GM12878 (cell line): ENCODE results near the gene CENPX. TPM values are rescaled to one million over a fixed set of nuclear protein-coding genes. Genes with fewer than 3 reads are reported as not detected.

Experiments
- ATAC-seq: fragments of 200-7000 bp; cut with Tn5 transposase; 3 replicates; pipeline ENCODE4 v1.9.1; 2020; ENCODE audit warnings: mild to moderate bottlenecking, moderate library complexity
- BruUV-seq: library from RNA; stranded (reverse); fragments of 400-500 nt; replicated peaks from 2 replicates; lab custom pipeline; 2021; lab: Mats Ljungman, UMichigan
- CTCF ChIA-PET: fragments of 300-600 bp; sonication (Branson Sonifier 250); formaldehyde crosslinking; extraction: SDS; loops from one replicate; lab custom pipeline; 2021; ENCODE audit warnings: inconsistent platforms; lab: Yijun Ruan, JAX
- POLR2A ChIA-PET: fragments of 350-600 bp; formaldehyde crosslinking; extraction: SDS; loops from one replicate; lab custom pipeline; 2021; ENCODE audit warnings: inconsistent platforms; lab: Charles Lee
- RAD21 ChIA-PET: fragments of 300-600 bp; sonication (Branson Sonifier 250); formaldehyde crosslinking; loops from one replicate; lab custom pipeline; 2023; ENCODE audit warnings: antibody characterized with exemption; ENCODE audit not compliant: unreplicated experiment; lab: Charles Lee
- SMC1A ChIA-PET: fragments of 300-600 bp; sonication (Branson Sonifier 250); formaldehyde crosslinking; loops from one replicate; lab custom pipeline; 2023; ENCODE audit not compliant: unreplicated experiment, uncharacterized antibody; lab: Charles Lee
- DNase-seq: peaks from one replicate; pipeline ENCODE4 v3.0.0-alpha.2; 2011; ENCODE audit warnings: low read depth, low spot score
- FAIRE-seq: peaks from 3 replicates; lab custom pipeline; 2011; peaks lifted over from hg19 to GRCh38; lab: Jason Lieb, UNC
- H2AFZ ChIP-seq: 2 replicates; pipeline ENCODE4 v1.6.0; 2011; ENCODE audit warnings: low read depth, low read length, control low read depth; ENCODE audit not compliant: control insufficient read depth
- H3K27ac ChIP-seq: 2 replicates; pipeline ENCODE4 v1.5.1; 2011; ENCODE audit warnings: control low read depth; ENCODE audit not compliant: control insufficient read depth, insufficient read depth
- H3K27me3 ChIP-seq, 2 experiments: replicated peaks in 1 of 2; 2 replicates each; pipeline versions ENCODE4 v1.6.0 to v1.6.1; 2011; ENCODE audit warnings: low read length in 1 of 2; ENCODE audit not compliant: control insufficient read depth in 2 of 2, insufficient read depth in 2 of 2
- H3K36me3 ChIP-seq, 2 experiments: 2 replicates each; pipeline ENCODE4 v1.5.1; 2011; ENCODE audit warnings: low read length in 1 of 2; ENCODE audit not compliant: control insufficient read depth in 2 of 2, insufficient read depth in 2 of 2
- H3K4me1 ChIP-seq: 2 replicates; pipeline ENCODE4 v1.6.1; 2011; ENCODE audit warnings: mild to moderate bottlenecking, low read length, moderate library complexity, mixed read lengths; ENCODE audit not compliant: control insufficient read depth, insufficient read depth
- H3K4me2 ChIP-seq: 2 replicates; pipeline ENCODE4 v1.6.0; 2011; ENCODE audit warnings: control low read depth; ENCODE audit not compliant: control insufficient read depth, insufficient read depth
- H3K4me3 ChIP-seq: fragments of 200-600 bp; sonication (generic); 2 replicates; pipeline ENCODE4 v1.5.1; 2016
- H3K79me2 ChIP-seq: 2 replicates; pipeline ENCODE4 v1.6.0; 2011; ENCODE audit warnings: low read length; ENCODE audit not compliant: control insufficient read depth, insufficient read depth
- H3K9ac ChIP-seq: 2 replicates; pipeline ENCODE4 v1.8.0; 2011; ENCODE audit warnings: low read length, control low read depth, mixed read lengths; ENCODE audit not compliant: control insufficient read depth, insufficient read depth
- H3K9me3 ChIP-seq: replicated peaks from 3 replicates; pipeline ENCODE4 v1.5.1; 2011; ENCODE audit warnings: mild to moderate bottlenecking, low read length; ENCODE audit not compliant: control insufficient read depth, insufficient read depth
- H4K20me1 ChIP-seq: 2 replicates; pipeline ENCODE4 v1.6.0; 2011; ENCODE audit not compliant: control insufficient read depth, insufficient read depth
- BHLHE40 ChIP-seq, 2 experiments: fragments of 450-650 bp in 1 of 2; IDR thresholded peaks; 2 replicates each; pipeline ENCODE4 v1.6.1; 2011 to 2017; ENCODE audit warnings: low read depth in 2 of 2, borderline replicate concordance in 1 of 2, improper control_type of control experiment in 1 of 2, low read length in 1 of 2, mild to moderate bottlenecking in 1 of 2
- BRCA1 ChIP-seq: IDR thresholded peaks from 2 replicates; pipeline ENCODE4 v1.6.1; 2011; ENCODE audit warnings: low read depth, low read length, improper control_type of control experiment
- CBFB ChIP-seq: IDR thresholded peaks from 2 replicates; pipeline ENCODE4 v1.6.1; 2016; ENCODE audit warnings: antibody characterized with exemption, low read depth
- HDGF ChIP-seq: fragments of 450-650 bp; IDR thresholded peaks from 2 replicates; pipeline ENCODE4 v1.6.1; 2016; ENCODE audit warnings: antibody characterized with exemption
- KDM1A ChIP-seq: fragments of 200-600 bp; sonication (generic); IDR thresholded peaks from 2 replicates; pipeline ENCODE4 v1.6.1; 2016; ENCODE audit warnings: borderline replicate concordance
- MEF2A ChIP-seq: IDR thresholded peaks from 2 replicates; pipeline ENCODE4 v1.6.1; 2011; ENCODE audit warnings: low read depth, mild to moderate bottlenecking, low read length, moderate library complexity; ENCODE audit not compliant: insufficient read depth
- MXI1 ChIP-seq: fragments of 150-350 bp; IDR thresholded peaks from 2 replicates; pipeline ENCODE4 v1.6.1; 2011; ENCODE audit warnings: low read depth, mild to moderate bottlenecking, inconsistent platforms, low read length, improper control_type of control experiment
- PAX5 ChIP-seq: IDR thresholded peaks from 2 replicates; pipeline ENCODE4 v1.6.1; 2011; ENCODE audit warnings: low read depth, low read length, borderline replicate concordance
- SKIL ChIP-seq: fragments of 450-650 bp; IDR thresholded peaks from 2 replicates; pipeline ENCODE4 v1.6.1; 2017; ENCODE audit warnings: mild to moderate bottlenecking, low read depth, inconsistent platforms; ENCODE audit not compliant: poor library complexity, severe bottlenecking
- SMAD1 ChIP-seq: fragments of 450-650 bp; IDR thresholded peaks from 2 replicates; pipeline ENCODE4 v1.6.1; 2018; ENCODE audit warnings: mild to moderate bottlenecking, low read depth; ENCODE audit not compliant: partially characterized antibody
- TAF1 ChIP-seq: IDR thresholded peaks from 2 replicates; pipeline ENCODE4 v1.6.1; 2011; ENCODE audit warnings: mild to moderate bottlenecking, low read depth, low read length, borderline replicate concordance
- WGBS: methylation state at CpG from one replicate; pipeline ENCODE4 v1.1.6; 2016; ENCODE audit warnings: low lambda C conversion rate; ENCODE audit not compliant: insufficient replicate concordance, insufficient coverage; ENCODE audit errors: missing lambda C conversion rate; 5-methylcytosine and 5-hydroxymethylcytosine counted together
- in situ Hi-C: fragments of 300-500 bp; cut with MboI; formaldehyde crosslinking; loops from 9 replicates; pipeline ENCODE4 v1.14.3; 2018; ENCODE audit warnings: mixed read lengths
- intact Hi-C: fragments of 100-400 bp; cut with micrococcal nuclease; formaldehyde crosslinking; loops from one replicate; pipeline ENCODE4 v1.14.2; 2022; ENCODE audit not compliant: unreplicated experiment
- polyA plus RNA-seq, 11 experiments: library from polyadenylated mRNA; depleted of rRNA in 4 of 11; unstranded in 6 of 11; stranded (reverse) in 5 of 11; fragments of >200 nt; fragmentation: Nextera tagmentation in 4 of 11; fragmentation: Illumina TruSeq in 1 of 11; extraction: Ambion mirVana in 4 of 11; extraction: Trizol in 1 of 11; gene quantifications; 1 replicate in 1 of 11; 2 replicates in 10 of 11; pipeline versions ENCODE4 v1.2.1 to v1.2.3, GENCODE V29; 2011 to 2016; ENCODE audit warnings: inconsistent platforms in 2 of 11, missing spikeins in 2 of 11, low read depth in 1 of 11
- total RNA-seq, 4 experiments: library from RNA; depleted of rRNA in 3 of 4; stranded (reverse); fragments of >200 nt in 3 of 4; fragmentation: Illumina TruSeq in 1 of 4; extraction: Trizol in 1 of 4; gene quantifications; 2 replicates each; pipeline versions ENCODE4 v1.2.1 to v1.2.3, GENCODE V29; 2013 to 2021

Gene CENPX
- total and polyA plus RNA-seq, 10 of the 15 experiments (the other 5 are each of a cell fraction or from before 2014, with no cell fraction given), result 11.7 to 182 (median 71.9) TPM

DNA sequence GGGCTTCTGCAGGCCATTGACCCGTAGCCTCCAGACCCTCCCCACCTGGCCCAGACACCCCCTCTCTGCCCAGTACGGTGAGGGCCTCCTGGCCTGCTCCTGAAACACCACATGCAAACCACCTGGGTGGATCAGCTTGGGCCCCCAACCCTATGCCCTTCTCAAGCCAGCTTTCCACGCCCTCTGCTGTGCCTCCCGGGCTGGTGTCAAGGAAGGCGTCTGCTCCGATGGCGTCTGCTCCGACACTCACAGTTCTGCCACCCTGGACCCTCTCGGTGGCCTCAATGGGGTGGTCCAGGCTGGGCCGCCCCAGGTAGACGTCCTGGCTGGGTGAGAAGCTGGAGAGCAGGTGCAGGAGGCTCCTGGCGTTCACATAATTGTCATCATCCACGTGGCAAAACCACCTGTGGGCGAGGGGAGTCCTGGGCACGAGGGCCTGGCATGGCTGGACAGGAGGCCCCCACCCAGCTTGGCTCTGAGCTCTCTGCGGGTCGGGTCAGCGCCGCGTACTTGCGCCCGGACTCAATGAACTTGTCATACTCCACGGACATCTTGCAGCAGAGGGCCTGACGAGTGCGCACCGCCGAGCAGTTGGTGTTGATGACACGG is 27.6 kb upstream of the CENPX start:
- WGBS, result 88% methylated on average over 25 of the region's 28 CpGs
- Histone ChIP-seq H3K4me2 (peak overlapping the region; percentile 90), H3K4me1 (peaks cover 4% of the 10 kb centered on the region), H3K36me3 (peaks cover 0 to 5% of the 10 kb centered on the region in 2 experiments; a peak in 3 of 4 replicates), H3K27me3 (no peaks in the 10 kb centered on the region), H2AFZ (no peak overlapping the region), H3K9ac (no peak overlapping the region), H3K27ac (no peak overlapping the region), H3K4me3 (peak overlapping the region; percentile 71; the same call in 1 of the 2 replicates), H3K9me3 (no peaks in the 10 kb centered on the region), H3K79me2 (peaks cover 14% of the 10 kb centered on the region), H4K20me1 (no peaks in the 10 kb centered on the region)
- ChIA-PET SMC1A (interaction anchor here (1.2 kb wide), 1 partner anchor 27 kb away, joined by 4 read pairs; the partner anchor contains the start of genes CENPX and LRRC45), RAD21 (interaction anchor here (1.3 kb wide), 1 partner anchor 12 kb away, joined by 4 read pairs; the partner anchor contains the start of gene DCXR), CTCF (interaction anchor here (0.9 to 1.7 kb wide), 3 partner anchors 11 to 14 kb away, joined by 3 to 7 read pairs (median 4); partner anchors contain the start of gene DCXR), POLR2A (interaction anchor here (1.0 to 1.5 kb wide), 3 partner anchors 12 to 27 kb away, joined by 3 to 4 read pairs (median 3); partner anchors contain the start of genes CENPX, DCXR and LRRC45)
- TF ChIP-seq BRCA1, result no peak
- TF ChIP-seq KDM1A, result no peak
- TF ChIP-seq MEF2A, result no peak
- TF ChIP-seq SMAD1, result no peak
- no peak for TF ChIP-seq TAF1
- no peak for TF ChIP-seq CBFB
- TF ChIP-seq HDGF, result no peak
- TF ChIP-seq MXI1, result no peak
- TF ChIP-seq BHLHE40 (IDR thresholded peaks at IDR 0.05; ENCODE audit: borderline replicate concordance in 1 of 2, low read depth in 2 of 2, low read length in 1 of 2), result no peak
- TF ChIP-seq SKIL, result no peak
- no peak for TF ChIP-seq PAX5
- intact Hi-C loops (loop anchor here (5.0 kb wide), 1 partner anchor 47 kb away; the partner anchor contains the start of gene FASN), in situ Hi-C loops (no loop called here)
- FAIRE-seq (no peak), DNase-seq (no peak), ATAC-seq (no peak)
- no TSS peak for BruUV-seq
